Measurements from ENCODE around the gene GCK. TPM values are rescaled to one million over a fixed set of nuclear protein-coding genes. Genes with fewer than 3 reads are reported as not detected.

The GCK gene
- total RNA-seq, 2 donors from 2014 or later: 0.91 to 2.7 TPM

- Histone ChIP-seq H3K9me3 (no peaks in the 10 kb centered on the region), H3K27ac (no peak overlapping the region), H3K4me1 (replicated peaks) (peaks cover 7% of the 10 kb centered on the region), H3K27me3 (replicated peaks; ENCODE audit: insufficient read depth) (no peaks in the 10 kb centered on the region), H3K4me3 (no peak overlapping the region), H3K36me3 (no peaks in the 10 kb centered on the region)
- TF ChIP-seq POLR2A (IDR thresholded peaks at IDR 0.05) (no peak), POLR2AphosphoS5 (IDR thresholded peaks at IDR 0.05) (no peak)
- TF ChIP-seq, protein P1, sequence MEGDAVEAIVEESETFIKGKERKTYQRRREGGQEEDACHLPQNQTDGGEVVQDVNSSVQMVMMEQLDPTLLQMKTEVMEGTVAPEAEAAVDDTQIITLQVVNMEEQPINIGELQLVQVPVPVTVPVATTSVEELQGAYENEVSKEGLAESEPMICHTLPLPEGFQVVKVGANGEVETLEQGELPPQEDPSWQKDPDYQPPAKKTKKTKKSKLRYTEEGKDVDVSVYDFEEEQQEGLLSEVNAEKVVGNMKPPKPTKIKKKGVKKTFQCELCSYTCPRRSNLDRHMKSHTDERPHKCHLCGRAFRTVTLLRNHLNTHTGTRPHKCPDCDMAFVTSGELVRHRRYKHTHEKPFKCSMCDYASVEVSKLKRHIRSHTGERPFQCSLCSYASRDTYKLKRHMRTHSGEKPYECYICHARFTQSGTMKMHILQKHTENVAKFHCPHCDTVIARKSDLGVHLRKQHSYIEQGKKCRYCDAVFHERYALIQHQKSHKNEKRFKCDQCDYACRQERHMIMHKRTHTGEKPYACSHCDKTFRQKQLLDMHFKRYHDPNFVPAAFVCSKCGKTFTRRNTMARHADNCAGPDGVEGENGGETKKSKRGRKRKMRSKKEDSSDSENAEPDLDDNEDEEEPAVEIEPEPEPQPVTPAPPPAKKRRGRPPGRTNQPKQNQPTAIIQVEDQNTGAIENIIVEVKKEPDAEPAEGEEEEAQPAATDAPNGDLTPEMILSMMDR (IDR thresholded peaks at IDR 0.05): no peak
- no peak for DNase-seq (ENCODE audit: low spot score)
- WGBS: 83% methylated on average over 13 of the region's 13 CpGs
- intact Hi-C loops (cut with DNase I): no loop called here
Measured at GRCh38 chr7:44117801-44118429, 71.3 kb downstream of the GCK start.

DNA sequence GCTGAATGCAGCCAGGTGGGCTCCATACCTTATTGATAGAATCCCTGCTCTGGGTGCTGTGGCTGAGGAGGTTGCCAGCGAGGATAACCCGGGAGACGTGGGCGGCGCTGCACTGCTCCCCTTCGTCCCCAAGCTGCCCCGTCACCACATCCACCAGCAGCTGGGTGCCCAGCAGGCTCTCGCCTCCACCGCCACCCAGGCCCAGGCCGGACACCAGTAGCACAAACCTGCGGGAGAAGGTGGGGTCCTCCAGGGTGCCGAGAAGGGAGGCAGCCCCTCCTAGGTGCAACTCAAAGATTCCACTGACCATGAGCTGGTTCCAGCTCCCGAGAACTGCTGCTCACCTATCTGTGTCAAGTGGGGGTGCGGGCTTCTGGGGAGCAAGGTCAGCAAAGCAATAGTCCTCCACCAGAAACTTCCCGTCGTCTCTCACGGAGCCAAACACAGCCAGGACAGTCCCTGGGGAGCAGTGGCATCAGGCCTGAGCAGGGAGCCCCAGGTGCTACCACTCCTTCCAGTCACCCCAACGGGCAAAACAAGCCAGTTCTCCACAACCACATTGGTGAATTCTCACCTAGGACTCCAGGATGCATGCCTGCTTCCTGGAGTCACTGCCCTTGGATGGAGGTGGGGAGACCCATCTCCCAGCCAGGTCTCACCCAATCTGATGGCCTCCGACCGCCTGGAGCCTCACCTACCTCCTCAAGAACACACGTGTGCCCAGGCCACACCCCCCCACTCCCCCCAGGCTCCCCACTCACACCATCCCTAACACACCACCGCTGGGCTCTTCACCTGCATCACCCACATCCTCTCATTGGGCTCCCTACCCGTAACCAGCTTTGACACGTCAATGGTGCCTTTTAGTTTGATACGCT lies 72.2 kb downstream of the GCK start:
- intact Hi-C loops (cut with DNase I): no loop called here
- TF ChIP-seq POLR2AphosphoS5 (IDR thresholded peaks at IDR 0.05) (no peak), POLR2A (IDR thresholded peaks at IDR 0.05) (no peak)
- TF ChIP-seq, protein P1 (IDR thresholded peaks at IDR 0.05): no peak

GRCh38 chr7:44116087-44116788 lies 73.0 kb downstream of the GCK start:
- TF ChIP-seq POLR2AphosphoS5 (IDR thresholded peaks at IDR 0.05) (no peak), POLR2A (IDR thresholded peaks at IDR 0.05) (no peak)
- TF ChIP-seq, protein P1 (IDR thresholded peaks at IDR 0.05): no peak
- Histone ChIP-seq H3K27ac (no peak overlapping the region), H3K4me3 (no peak overlapping the region), H3K9me3 (no peaks in the 10 kb centered on the region), H3K4me1 (replicated peaks) (no peaks in the 10 kb centered on the region), H3K27me3 (replicated peaks; ENCODE audit: insufficient read depth) (no peaks in the 10 kb centered on the region), H3K36me3 (no peaks in the 10 kb centered on the region)
- WGBS: 81% methylated on average over 17 of the region's 17 CpGs
- no peak for DNase-seq (ENCODE audit: low spot score)
- intact Hi-C loops (cut with DNase I): no loop called here

More for the DNA sequence above, 72.2 kb downstream of the GCK start:
- no peak overlapping the region for H3K27ac ChIP-seq
- DNase-seq (ENCODE audit: low spot score): no peak
- no peak overlapping the region for H3K4me3 ChIP-seq
- no peaks in the 10 kb centered on the region for H3K36me3 ChIP-seq
- no peaks in the 10 kb centered on the region for H3K4me1 ChIP-seq (replicated peaks)
- no peaks in the 10 kb centered on the region for H3K27me3 ChIP-seq (replicated peaks; ENCODE audit: insufficient read depth)
- no peaks in the 10 kb centered on the region for H3K9me3 ChIP-seq
- 82% methylated on average over 25 of the region's 25 CpGs for WGBS

DNA sequence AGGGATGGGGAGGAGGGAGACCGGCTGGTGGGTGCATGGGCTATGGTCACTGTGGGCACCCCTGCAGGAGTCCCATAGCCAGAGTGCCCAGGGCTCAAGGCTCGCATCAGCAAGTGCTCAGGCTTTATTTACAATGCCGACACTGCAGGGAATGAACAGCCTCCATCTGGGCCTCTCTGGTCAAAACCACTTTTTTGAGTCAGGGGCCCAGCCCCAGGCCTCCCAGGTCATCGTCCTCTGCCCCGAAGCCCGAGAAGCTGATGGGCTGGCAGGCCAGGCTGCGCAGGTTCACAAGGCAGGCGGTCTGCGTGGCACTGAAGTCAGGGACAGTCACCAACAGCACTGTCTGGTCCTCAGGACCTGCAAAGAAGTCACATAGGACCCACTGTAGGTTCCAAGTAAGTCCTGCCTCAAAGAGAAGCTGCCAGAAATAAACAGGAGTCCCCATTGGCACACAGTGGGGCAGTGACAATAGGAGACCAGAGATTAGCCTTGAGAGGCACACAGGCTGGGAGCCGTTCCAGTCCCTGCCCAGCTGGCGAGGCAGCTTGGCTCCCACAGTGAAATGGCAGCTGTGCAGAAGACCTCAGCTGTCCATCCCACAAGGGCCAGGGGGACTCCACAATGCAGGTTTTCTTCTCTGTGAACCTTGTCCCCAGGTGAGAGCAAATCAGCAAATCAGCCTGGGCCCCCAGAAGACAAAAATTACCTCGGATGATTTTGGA lies 74.5 kb downstream of the GCK start:
- intact Hi-C loops (cut with DNase I): no loop called here
- H3K9me3 ChIP-seq: no peaks in the 10 kb centered on the region
- H3K4me3 ChIP-seq: no peak overlapping the region
- no peaks in the 10 kb centered on the region for H3K36me3 ChIP-seq
- H3K27me3 ChIP-seq (replicated peaks; ENCODE audit: insufficient read depth): no peaks in the 10 kb centered on the region
- no peak for DNase-seq (ENCODE audit: low spot score)
- TF ChIP-seq POLR2AphosphoS5 (IDR thresholded peaks at IDR 0.05) (no peak), POLR2A (IDR thresholded peaks at IDR 0.05) (no peak)
- TF ChIP-seq, protein P1 (IDR thresholded peaks at IDR 0.05): no peak
- WGBS: 87% methylated on average over 12 of the region's 12 CpGs
- H3K4me1 ChIP-seq (replicated peaks): no peaks in the 10 kb centered on the region
- H3K27ac ChIP-seq: no peak overlapping the region
